ENCODE results near the gene IL1R2. TPM values are rescaled to one million over a fixed set of nuclear protein-coding genes. Genes with fewer than 3 reads are reported as not detected.

Gene IL1R2
- total and polyA plus RNA-seq, 2 experiments from 2014 or later, result not detected

DNA sequence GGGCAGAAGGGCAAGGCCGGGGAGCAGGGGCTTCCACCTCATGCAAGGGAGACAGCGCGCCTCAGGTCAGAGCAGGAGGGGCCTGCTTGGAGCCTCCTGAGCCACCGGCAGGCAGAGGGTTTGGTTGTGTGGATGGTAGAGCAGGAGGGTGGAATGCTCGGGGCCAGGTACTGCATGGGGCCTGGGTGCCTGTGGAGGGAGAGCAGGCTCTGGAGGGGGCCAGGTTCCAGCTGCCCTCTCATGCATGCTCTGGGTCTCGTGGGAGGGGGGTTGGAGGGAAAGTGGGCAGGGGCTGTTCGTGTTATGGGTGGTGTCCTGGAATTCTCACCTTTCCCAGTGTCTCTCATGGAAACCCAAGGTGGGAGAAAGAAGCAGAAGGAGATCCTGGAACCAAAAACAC is 3.2 kb upstream of the IL1R2 start:
- peaks cover 11% of the 10 kb centered on the region for H3K27me3 Mint-ChIP-seq (ENCODE audit: insufficient read depth, low read depth, poor library complexity)
- Histone ChIP-seq H3K27ac (ENCODE audit: low read depth) (no peak overlapping the region), H2AFZ (no peak overlapping the region), H4K20me1 (replicated peaks; ENCODE audit: insufficient read depth) (no peaks in the 10 kb centered on the region), H3K9me2 (ENCODE audit: insufficient read depth) (no peaks in the 10 kb centered on the region; the same call in 1 of the 2 replicates), H3K27me3 (ENCODE audit: insufficient read depth) (no peaks in the 10 kb centered on the region), H3K4me2 (no peak overlapping the region), H3K79me2 (replicated peaks; ENCODE audit: insufficient read depth) (no peaks in the 10 kb centered on the region), H3K4me1 (ENCODE audit: insufficient read depth) (no peaks in the 10 kb centered on the region), H3K36me3 (ENCODE audit: insufficient read depth) (no peaks in the 10 kb centered on the region), H3K4me3 (no peak overlapping the region), H3F3A (replicated peaks; ENCODE audit: low read depth) (no peaks in the 10 kb centered on the region)
- H3K4me3 Mint-ChIP-seq, result no peak overlapping the region
- DNase-seq (ENCODE audit: low spot score), result no peak
- TF ChIP-seq, protein P1, sequence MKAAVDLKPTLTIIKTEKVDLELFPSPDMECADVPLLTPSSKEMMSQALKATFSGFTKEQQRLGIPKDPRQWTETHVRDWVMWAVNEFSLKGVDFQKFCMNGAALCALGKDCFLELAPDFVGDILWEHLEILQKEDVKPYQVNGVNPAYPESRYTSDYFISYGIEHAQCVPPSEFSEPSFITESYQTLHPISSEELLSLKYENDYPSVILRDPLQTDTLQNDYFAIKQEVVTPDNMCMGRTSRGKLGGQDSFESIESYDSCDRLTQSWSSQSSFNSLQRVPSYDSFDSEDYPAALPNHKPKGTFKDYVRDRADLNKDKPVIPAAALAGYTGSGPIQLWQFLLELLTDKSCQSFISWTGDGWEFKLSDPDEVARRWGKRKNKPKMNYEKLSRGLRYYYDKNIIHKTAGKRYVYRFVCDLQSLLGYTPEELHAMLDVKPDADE (IDR thresholded peaks at IDR 0.05), result no peak
- no peak for TF ChIP-seq POLR2AphosphoS5 (IDR thresholded peaks at IDR 0.05; ENCODE audit: low read depth)
- TF ChIP-seq, protein P2, sequence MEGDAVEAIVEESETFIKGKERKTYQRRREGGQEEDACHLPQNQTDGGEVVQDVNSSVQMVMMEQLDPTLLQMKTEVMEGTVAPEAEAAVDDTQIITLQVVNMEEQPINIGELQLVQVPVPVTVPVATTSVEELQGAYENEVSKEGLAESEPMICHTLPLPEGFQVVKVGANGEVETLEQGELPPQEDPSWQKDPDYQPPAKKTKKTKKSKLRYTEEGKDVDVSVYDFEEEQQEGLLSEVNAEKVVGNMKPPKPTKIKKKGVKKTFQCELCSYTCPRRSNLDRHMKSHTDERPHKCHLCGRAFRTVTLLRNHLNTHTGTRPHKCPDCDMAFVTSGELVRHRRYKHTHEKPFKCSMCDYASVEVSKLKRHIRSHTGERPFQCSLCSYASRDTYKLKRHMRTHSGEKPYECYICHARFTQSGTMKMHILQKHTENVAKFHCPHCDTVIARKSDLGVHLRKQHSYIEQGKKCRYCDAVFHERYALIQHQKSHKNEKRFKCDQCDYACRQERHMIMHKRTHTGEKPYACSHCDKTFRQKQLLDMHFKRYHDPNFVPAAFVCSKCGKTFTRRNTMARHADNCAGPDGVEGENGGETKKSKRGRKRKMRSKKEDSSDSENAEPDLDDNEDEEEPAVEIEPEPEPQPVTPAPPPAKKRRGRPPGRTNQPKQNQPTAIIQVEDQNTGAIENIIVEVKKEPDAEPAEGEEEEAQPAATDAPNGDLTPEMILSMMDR (conservative IDR thresholded peaks at IDR 0.05; ENCODE audit: low read depth in 2 of 2), result no peak
- TF ChIP-seq, protein P3, sequence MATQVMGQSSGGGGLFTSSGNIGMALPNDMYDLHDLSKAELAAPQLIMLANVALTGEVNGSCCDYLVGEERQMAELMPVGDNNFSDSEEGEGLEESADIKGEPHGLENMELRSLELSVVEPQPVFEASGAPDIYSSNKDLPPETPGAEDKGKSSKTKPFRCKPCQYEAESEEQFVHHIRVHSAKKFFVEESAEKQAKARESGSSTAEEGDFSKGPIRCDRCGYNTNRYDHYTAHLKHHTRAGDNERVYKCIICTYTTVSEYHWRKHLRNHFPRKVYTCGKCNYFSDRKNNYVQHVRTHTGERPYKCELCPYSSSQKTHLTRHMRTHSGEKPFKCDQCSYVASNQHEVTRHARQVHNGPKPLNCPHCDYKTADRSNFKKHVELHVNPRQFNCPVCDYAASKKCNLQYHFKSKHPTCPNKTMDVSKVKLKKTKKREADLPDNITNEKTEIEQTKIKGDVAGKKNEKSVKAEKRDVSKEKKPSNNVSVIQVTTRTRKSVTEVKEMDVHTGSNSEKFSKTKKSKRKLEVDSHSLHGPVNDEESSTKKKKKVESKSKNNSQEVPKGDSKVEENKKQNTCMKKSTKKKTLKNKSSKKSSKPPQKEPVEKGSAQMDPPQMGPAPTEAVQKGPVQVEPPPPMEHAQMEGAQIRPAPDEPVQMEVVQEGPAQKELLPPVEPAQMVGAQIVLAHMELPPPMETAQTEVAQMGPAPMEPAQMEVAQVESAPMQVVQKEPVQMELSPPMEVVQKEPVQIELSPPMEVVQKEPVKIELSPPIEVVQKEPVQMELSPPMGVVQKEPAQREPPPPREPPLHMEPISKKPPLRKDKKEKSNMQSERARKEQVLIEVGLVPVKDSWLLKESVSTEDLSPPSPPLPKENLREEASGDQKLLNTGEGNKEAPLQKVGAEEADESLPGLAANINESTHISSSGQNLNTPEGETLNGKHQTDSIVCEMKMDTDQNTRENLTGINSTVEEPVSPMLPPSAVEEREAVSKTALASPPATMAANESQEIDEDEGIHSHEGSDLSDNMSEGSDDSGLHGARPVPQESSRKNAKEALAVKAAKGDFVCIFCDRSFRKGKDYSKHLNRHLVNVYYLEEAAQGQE (IDR thresholded peaks at IDR 0.05; ENCODE audit: unreplicated experiment), result no peak
- TF ChIP-seq NANOG (IDR thresholded peaks at IDR 0.05; ENCODE audit: borderline replicate concordance), result no peak
- TF ChIP-seq ZNF331 (CRISPR knock-in tag; IDR thresholded peaks at IDR 0.05; ENCODE audit: low read depth), result no peak
- TF ChIP-seq, protein P4, sequence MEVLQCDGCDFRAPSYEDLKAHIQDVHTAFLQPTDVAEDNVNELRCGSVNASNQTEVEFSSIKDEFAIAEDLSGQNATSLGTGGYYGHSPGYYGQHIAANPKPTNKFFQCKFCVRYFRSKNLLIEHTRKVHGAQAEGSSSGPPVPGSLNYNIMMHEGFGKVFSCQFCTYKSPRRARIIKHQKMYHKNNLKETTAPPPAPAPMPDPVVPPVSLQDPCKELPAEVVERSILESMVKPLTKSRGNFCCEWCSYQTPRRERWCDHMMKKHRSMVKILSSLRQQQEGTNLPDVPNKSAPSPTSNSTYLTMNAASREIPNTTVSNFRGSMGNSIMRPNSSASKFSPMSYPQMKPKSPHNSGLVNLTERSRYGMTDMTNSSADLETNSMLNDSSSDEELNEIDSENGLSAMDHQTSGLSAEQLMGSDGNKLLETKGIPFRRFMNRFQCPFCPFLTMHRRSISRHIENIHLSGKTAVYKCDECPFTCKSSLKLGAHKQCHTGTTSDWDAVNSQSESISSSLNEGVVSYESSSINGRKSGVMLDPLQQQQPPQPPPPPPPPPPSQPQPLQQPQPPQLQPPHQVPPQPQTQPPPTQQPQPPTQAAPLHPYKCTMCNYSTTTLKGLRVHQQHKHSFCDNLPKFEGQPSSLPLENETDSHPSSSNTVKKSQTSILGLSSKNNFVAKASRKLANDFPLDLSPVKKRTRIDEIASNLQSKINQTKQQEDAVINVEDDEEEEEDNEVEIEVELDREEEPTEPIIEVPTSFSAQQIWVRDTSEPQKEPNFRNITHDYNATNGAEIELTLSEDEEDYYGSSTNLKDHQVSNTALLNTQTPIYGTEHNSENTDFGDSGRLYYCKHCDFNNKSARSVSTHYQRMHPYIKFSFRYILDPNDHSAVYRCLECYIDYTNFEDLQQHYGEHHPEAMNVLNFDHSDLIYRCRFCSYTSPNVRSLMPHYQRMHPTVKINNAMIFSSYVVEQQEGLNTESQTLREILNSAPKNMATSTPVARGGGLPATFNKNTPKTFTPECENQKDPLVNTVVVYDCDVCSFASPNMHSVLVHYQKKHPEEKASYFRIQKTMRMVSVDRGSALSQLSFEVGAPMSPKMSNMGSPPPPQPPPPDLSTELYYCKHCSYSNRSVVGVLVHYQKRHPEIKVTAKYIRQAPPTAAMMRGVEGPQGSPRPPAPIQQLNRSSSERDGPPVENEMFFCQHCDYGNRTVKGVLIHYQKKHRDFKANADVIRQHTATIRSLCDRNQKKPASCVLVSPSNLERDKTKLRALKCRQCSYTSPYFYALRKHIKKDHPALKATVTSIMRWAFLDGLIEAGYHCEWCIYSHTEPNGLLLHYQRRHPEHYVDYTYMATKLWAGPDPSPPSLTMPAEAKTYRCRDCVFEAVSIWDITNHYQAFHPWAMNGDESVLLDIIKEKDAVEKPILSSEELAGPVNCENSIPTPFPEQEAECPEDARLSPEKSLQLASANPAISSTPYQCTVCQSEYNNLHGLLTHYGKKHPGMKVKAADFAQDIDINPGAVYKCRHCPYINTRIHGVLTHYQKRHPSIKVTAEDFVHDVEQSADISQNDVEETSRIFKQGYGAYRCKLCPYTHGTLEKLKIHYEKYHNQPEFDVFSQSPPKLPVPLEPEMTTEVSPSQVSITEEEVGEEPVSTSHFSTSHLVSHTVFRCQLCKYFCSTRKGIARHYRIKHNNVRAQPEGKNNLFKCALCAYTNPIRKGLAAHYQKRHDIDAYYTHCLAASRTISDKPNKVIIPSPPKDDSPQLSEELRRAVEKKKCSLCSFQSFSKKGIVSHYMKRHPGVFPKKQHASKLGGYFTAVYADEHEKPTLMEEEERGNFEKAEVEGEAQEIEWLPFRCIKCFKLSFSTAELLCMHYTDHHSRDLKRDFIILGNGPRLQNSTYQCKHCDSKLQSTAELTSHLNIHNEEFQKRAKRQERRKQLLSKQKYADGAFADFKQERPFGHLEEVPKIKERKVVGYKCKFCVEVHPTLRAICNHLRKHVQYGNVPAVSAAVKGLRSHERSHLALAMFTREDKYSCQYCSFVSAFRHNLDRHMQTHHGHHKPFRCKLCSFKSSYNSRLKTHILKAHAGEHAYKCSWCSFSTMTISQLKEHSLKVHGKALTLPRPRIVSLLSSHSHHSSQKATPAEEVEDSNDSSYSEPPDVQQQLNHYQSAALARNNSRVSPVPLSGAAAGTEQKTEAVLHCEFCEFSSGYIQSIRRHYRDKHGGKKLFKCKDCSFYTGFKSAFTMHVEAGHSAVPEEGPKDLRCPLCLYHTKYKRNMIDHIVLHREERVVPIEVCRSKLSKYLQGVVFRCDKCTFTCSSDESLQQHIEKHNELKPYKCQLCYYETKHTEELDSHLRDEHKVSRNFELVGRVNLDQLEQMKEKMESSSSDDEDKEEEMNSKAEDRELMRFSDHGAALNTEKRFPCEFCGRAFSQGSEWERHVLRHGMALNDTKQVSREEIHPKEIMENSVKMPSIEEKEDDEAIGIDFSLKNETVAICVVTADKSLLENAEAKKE (CRISPR knock-in tag; IDR thresholded peaks at IDR 0.05), result no peak
- TF ChIP-seq JUNB (IDR thresholded peaks at IDR 0.05; ENCODE audit: unreplicated experiment), result no peak
- no peak for TF ChIP-seq CREB1 (CRISPR knock-in tag; IDR thresholded peaks at IDR 0.05; ENCODE audit: low read depth)
- TF ChIP-seq EZH2phosphoT487 (IDR thresholded peaks at IDR 0.05; ENCODE audit: unreplicated experiment), result no peak
- TF ChIP-seq STAT1 (IDR thresholded peaks at IDR 0.05; ENCODE audit: unreplicated experiment), result no peak
- no peak for TF ChIP-seq EZH2 (IDR thresholded peaks at IDR 0.05; ENCODE audit: low read depth, unreplicated experiment)
- peaks cover 13% of the 10 kb centered on the region for H3K4me1 Mint-ChIP-seq
- H3K27ac Mint-ChIP-seq, result no peak overlapping the region
- no peak; the same call in 2 of the 3 replicates for ATAC-seq
- H3K36me3 Mint-ChIP-seq (ENCODE audit: low read depth), result no peaks in the 10 kb centered on the region
- H3K9me3 Mint-ChIP-seq, result no peaks in the 10 kb centered on the region

Measured in GM23338 (cell line).